GM12864 (cell line): Measurements from ENCODE around the gene CD226.

Source experiments
- DNase-seq: peaks from one replicate; pipeline ENCODE4 v3.0.0-alpha.2; 2011; ENCODE audit warnings: low read depth
- H3K4me3 ChIP-seq: 2 replicates; pipeline ENCODE4 v1.5.1; 2011; ENCODE audit warnings: mild to moderate bottlenecking, low read depth, low read length, control low read depth
- TF ChIP-seq, protein P1 (sequence below): IDR thresholded peaks from 2 replicates; pipeline ENCODE4 v1.5.1; 2011; ENCODE audit warnings: low read depth, mild to moderate bottlenecking, moderate library complexity, low read length, control low read depth, inconsistent platforms; ENCODE audit errors: missing control alignments

CD226 gene

DNA sequence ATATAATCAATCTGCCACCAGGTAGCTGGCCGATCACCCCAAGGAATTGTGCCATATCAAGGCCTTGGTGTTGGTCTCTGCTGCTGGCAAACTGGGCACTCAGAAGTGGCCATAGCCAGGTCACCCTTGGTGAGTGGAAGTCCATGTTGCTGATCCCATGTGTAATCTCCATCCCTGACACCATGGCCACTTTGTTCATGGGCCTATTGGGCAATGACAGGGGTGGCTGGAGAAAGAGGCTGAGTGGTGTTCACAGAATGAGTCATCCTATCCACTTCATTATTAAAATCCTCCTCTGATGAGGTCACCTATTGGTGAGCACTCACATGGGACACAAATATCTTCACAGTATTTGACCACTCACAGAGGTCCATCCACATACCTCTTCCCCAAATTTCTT lies 26.7 kb upstream of the CD226 start:
- H3K4me3 ChIP-seq = no peak overlapping the region
- TF ChIP-seq, protein P1, sequence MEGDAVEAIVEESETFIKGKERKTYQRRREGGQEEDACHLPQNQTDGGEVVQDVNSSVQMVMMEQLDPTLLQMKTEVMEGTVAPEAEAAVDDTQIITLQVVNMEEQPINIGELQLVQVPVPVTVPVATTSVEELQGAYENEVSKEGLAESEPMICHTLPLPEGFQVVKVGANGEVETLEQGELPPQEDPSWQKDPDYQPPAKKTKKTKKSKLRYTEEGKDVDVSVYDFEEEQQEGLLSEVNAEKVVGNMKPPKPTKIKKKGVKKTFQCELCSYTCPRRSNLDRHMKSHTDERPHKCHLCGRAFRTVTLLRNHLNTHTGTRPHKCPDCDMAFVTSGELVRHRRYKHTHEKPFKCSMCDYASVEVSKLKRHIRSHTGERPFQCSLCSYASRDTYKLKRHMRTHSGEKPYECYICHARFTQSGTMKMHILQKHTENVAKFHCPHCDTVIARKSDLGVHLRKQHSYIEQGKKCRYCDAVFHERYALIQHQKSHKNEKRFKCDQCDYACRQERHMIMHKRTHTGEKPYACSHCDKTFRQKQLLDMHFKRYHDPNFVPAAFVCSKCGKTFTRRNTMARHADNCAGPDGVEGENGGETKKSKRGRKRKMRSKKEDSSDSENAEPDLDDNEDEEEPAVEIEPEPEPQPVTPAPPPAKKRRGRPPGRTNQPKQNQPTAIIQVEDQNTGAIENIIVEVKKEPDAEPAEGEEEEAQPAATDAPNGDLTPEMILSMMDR = no peak
- no peak for DNase-seq

- TF ChIP-seq, protein P1 = no peak
- no peak overlapping the region for H3K4me3 ChIP-seq
- DNase-seq = no peak
These were observed 21.8 kb upstream of the CD226 start for GRCh38 chr18:69969491-69969890.

DNA sequence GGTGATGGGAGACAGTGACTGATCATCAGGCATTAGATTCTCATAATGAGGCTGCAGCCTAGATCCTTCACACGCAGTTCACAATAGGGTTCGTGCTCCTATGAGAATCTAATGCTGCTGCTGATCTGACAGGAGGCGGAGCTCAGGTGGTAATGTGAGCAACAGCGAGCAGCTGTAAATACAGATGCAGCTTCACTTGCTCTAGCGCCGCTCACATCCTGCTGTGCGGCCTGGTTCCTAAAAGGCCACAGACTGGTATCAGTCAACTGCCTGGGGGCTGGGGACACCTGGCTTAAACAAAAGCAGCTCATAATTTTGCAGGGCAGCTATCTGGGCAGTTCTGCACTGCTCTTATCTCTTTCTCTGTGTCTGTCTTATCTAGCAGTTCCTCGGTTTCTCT lies 20.4 kb upstream of the CD226 start:
- no peak overlapping the region for H3K4me3 ChIP-seq
- DNase-seq = no peak
- TF ChIP-seq, protein P1 = no peak

DNA sequence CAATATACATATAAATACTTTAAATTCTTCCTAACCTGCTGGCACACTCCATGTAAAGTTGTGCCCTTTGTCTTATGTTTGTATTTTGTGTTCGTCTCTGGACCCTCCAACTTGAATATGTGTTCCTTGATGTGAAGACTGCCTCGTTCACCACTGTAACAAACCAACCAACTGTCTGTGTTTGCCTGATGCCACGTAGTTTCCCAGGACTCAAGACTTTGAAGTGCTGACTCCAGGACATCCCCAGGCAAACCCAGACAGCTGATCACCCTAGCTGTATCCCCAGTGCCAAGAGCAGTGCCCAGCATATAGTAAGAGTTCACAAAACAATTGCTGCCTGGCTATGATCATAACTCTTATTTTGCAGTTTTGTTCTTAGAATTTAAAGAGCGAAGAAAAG lies 15.5 kb upstream of the CD226 start:
- TF ChIP-seq, protein P1 = no peak
- no peak for DNase-seq
- H3K4me3 ChIP-seq = no peak overlapping the region

GRCh38 chr18:69961718-69962117 lies 14.0 kb upstream of the CD226 start:
- no peak for DNase-seq
- TF ChIP-seq, protein P1 = no peak
- no peak overlapping the region for H3K4me3 ChIP-seq

- DNase-seq = no peak
- TF ChIP-seq, protein P1 = no peak
- no peak overlapping the region for H3K4me3 ChIP-seq
These were observed 10.7 kb upstream of the CD226 start for GRCh38 chr18:69958422-69958821.

DNA sequence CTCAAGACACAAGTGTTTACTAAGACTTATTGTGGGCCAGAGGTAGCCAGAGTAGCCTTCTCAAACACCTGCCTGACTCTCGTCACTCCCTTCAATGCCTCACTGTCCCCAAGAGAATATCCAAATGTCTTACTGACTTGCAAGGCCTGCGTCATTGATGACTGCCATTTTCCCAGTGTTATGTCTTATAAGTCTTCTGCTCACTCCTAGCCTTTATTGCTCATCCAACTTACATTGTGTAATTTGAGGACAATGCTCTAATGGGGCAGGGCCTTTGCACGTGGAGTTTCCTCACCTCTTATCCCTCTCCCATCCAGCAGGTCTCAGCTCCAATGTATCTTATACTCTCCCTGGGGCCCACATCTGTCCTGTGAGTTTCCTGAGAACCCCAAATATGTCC lies 10.1 kb upstream of the CD226 start:
- DNase-seq = no peak
- TF ChIP-seq, protein P1 = no peak
- H3K4me3 ChIP-seq = no peak overlapping the region
